Endothelial cell of umbilical vein (primary cell): Measurements from ENCODE around the gene INTS6. TPM values are rescaled to one million over a fixed set of nuclear protein-coding genes. Genes with fewer than 3 reads are reported as not detected.

Experiments
- BruUV-seq: library from RNA; stranded (reverse); fragments of 400-500 nt; replicated peaks from 2 replicates; lab custom pipeline; 2021; lab: Mats Ljungman, UMichigan
- CTCF ChIA-PET: fragments of 300-600, 350-600 bp; sonication (Branson Sonifier 250); formaldehyde crosslinking; loops from one replicate; lab custom pipeline; 2021; ENCODE audit warnings: antibody characterized with exemption, inconsistent platforms; lab: Charles Lee
- POLR2A ChIA-PET: fragments of 300-600, 350-600 bp; sonication (Branson Sonifier 250); formaldehyde crosslinking; loops from one replicate; lab custom pipeline; 2021; ENCODE audit warnings: antibody characterized with exemption, inconsistent platforms; lab: Charles Lee
- DNase-seq: peaks from one replicate; pipeline ENCODE4 v3.0.0-alpha.2; 2011; ENCODE audit warnings: low read depth, low spot score
- FAIRE-seq: peaks from 2 replicates; lab custom pipeline; 2011; peaks lifted over from hg19 to GRCh38; lab: Jason Lieb, UNC
- H2AFZ ChIP-seq: 2 replicates; pipeline ENCODE4 v1.6.0; 2012; ENCODE audit warnings: low read depth, low read length, control low read depth, inconsistent platforms
- H3K27ac ChIP-seq: 2 replicates; pipeline ENCODE4 v1.5.1; 2011; ENCODE audit warnings: low read depth, mild to moderate bottlenecking, control low read depth, low read length, moderate library complexity; ENCODE audit not compliant: insufficient read depth
- H3K27me3 ChIP-seq, 2 experiments: 2 replicates each; pipeline versions ENCODE4 v1.6.0 to v1.6.1; 2011; ENCODE audit warnings: low read length in 2 of 2, mixed read lengths in 1 of 2; ENCODE audit not compliant: control insufficient read depth in 2 of 2, insufficient read depth in 2 of 2
- H3K36me3 ChIP-seq, 2 experiments: 2 replicates in 1 of 2; 3 replicates in 1 of 2; pipeline ENCODE4 v1.5.1; 2011; ENCODE audit warnings: low read length in 2 of 2, mild to moderate bottlenecking in 1 of 2, moderate library complexity in 1 of 2; ENCODE audit not compliant: control insufficient read depth in 2 of 2, insufficient read depth in 2 of 2; ENCODE audit errors: extremely low read depth in 1 of 2
- H3K4me1 ChIP-seq: 3 replicates; pipeline ENCODE4 v1.5.1; 2011; ENCODE audit warnings: mild to moderate bottlenecking, low read length; ENCODE audit not compliant: control insufficient read depth, insufficient read depth; ENCODE audit errors: extremely low read depth
- H3K4me2 ChIP-seq: 2 replicates; pipeline ENCODE4 v1.6.1; 2011; ENCODE audit warnings: low read length, control low read depth, mixed read lengths; ENCODE audit not compliant: insufficient read depth
- H3K4me3 ChIP-seq, 3 experiments: fragments of 200-600 bp in 1 of 3; sonication (generic), shearing (Covaris generic) in 1 of 3; replicated peaks in 1 of 3; 2 replicates each; pipeline ENCODE4 v1.5.1; 2011 to 2016; ENCODE audit warnings: control low read depth in 3 of 3, low read length in 3 of 3, mild to moderate bottlenecking in 2 of 3, inconsistent platforms in 1 of 3, low read depth in 1 of 3, moderate library complexity in 1 of 3; ENCODE audit not compliant: insufficient read depth in 1 of 3
- H3K79me2 ChIP-seq: 2 replicates; pipeline ENCODE4 v1.6.0; 2012; ENCODE audit warnings: low read length, inconsistent platforms; ENCODE audit not compliant: control insufficient read depth, insufficient read depth
- H3K9ac ChIP-seq: replicated peaks from 2 replicates; pipeline ENCODE3; 2011; ENCODE audit warnings: low read length, control low read depth; ENCODE audit not compliant: insufficient read depth; ENCODE audit errors: extremely low read depth
- H3K9me1 ChIP-seq: replicated peaks from 3 replicates; pipeline ENCODE4 v1.6.0; 2011; ENCODE audit warnings: mild to moderate bottlenecking, low read length; ENCODE audit not compliant: control insufficient read depth, insufficient read depth; ENCODE audit errors: extremely low read depth
- H3K9me3 ChIP-seq: replicated peaks from 2 replicates; pipeline ENCODE4 v1.5.1; 2012; ENCODE audit warnings: low read length, inconsistent platforms; ENCODE audit not compliant: control insufficient read depth, insufficient read depth
- H4K20me1 ChIP-seq: replicated peaks from 2 replicates; pipeline ENCODE3; 2011; ENCODE audit warnings: mild to moderate bottlenecking, low read length; ENCODE audit not compliant: control insufficient read depth, insufficient read depth; ENCODE audit errors: extremely low read depth
- CTCF ChIP-seq, 2 donors: IDR thresholded peaks; 1 replicate in 1 of 2; 2 replicates in 1 of 2; pipeline ENCODE4 v1.5.1; 2011; ENCODE audit warnings: low read length in 2 of 2, mild to moderate bottlenecking in 2 of 2, moderate library complexity in 2 of 2, control low read depth in 1 of 2, inconsistent platforms in 1 of 2, low read depth in 1 of 2; ENCODE audit not compliant: insufficient read depth in 1 of 2; ENCODE audit errors: extremely low read depth in 1 of 2
- EZH2 ChIP-seq: IDR thresholded peaks from 2 replicates; pipeline ENCODE4 v1.6.1; 2012; ENCODE audit warnings: borderline replicate concordance, low read depth, mild to moderate bottlenecking, moderate library complexity, low read length, inconsistent platforms; ENCODE audit not compliant: severe bottlenecking
- FOS ChIP-seq: IDR thresholded peaks from 2 replicates; pipeline ENCODE4 v1.6.1; 2011; ENCODE audit warnings: mild to moderate bottlenecking, low read length, moderate library complexity, borderline replicate concordance; ENCODE audit not compliant: insufficient read depth
- GATA2 ChIP-seq: IDR thresholded peaks from 2 replicates; pipeline ENCODE4 v1.7.0; 2011; ENCODE audit warnings: low read depth, mild to moderate bottlenecking, moderate library complexity, mixed read lengths, low read length; ENCODE audit not compliant: insufficient read length, insufficient read depth
- JUN ChIP-seq: IDR thresholded peaks from 2 replicates; pipeline ENCODE4 v1.6.1; 2011; ENCODE audit warnings: borderline replicate concordance, low read depth; ENCODE audit not compliant: insufficient read length, insufficient read depth
- MAX ChIP-seq: IDR thresholded peaks from 2 replicates; pipeline ENCODE4 v1.6.1; 2011; ENCODE audit not compliant: insufficient read depth, insufficient read length
- MYC ChIP-seq: IDR thresholded peaks from one replicate; pipeline ENCODE4 v1.6.1; 2011; ENCODE audit warnings: mild to moderate bottlenecking, low read depth, low read length
- POLR2A ChIP-seq: IDR thresholded peaks from 2 replicates; pipeline ENCODE4 v1.6.1; 2012; ENCODE audit warnings: low read depth, mild to moderate bottlenecking, control low read depth, low read length
- POLR2AphosphoS5 ChIP-seq: IDR thresholded peaks from 2 replicates; pipeline ENCODE4 v1.6.1; 2012; ENCODE audit warnings: low read depth, mild to moderate bottlenecking, control low read depth, low read length, moderate library complexity; ENCODE audit not compliant: insufficient read depth
- dilution Hi-C: fragments of 300-500 bp; cut with MboI; formaldehyde crosslinking; loops from one replicate; pipeline ENCODE4 v1.15.0; 2019; ENCODE audit warnings: low sequenced_read_pairs; ENCODE audit not compliant: extremely low pct_ligation_motif_present
- intact Hi-C: fragments of 100-400 bp; cut with micrococcal nuclease; formaldehyde crosslinking; loops from one replicate; pipeline ENCODE4 v1.10.0; 2022
- polyA plus RNA-seq, 4 experiments: library from polyadenylated mRNA; depleted of rRNA in 3 of 4; stranded (reverse) in 3 of 4; unstranded in 1 of 4; fragments of >200 nt; gene quantifications; 2 replicates each; pipeline versions ENCODE4 v1.2.1 to v1.2.3, GENCODE V29; 2011 to 2012; ENCODE audit warnings: missing spikeins in 1 of 4
- total RNA-seq: library from RNA; stranded (reverse); gene quantifications from 2 replicates; pipeline ENCODE4 v1.2.3, GENCODE V29; 2021

INTS6 gene
- total and polyA plus RNA-seq, 2 donors (not counting 3 experiments of a cell fraction or from before 2014, with no cell fraction given) = 9.5 to 45.4 TPM

GRCh38 chr13:51481656-51482055 is 28.8 kb upstream of the INTS6 start:
- TF ChIP-seq POLR2A = no peak
- TF ChIP-seq MAX = no peak
- no peak for TF ChIP-seq GATA2
- TF ChIP-seq MYC = no peak
- TF ChIP-seq POLR2AphosphoS5 = no peak
- no peak for TF ChIP-seq CTCF (IDR thresholded peaks at IDR 0.05; ENCODE audit: extremely low read depth in 1 of 2, insufficient read depth in 1 of 2, low read depth in 1 of 2, low read length in 2 of 2)
- no peak for TF ChIP-seq FOS
- no peak for TF ChIP-seq JUN
- no peak for TF ChIP-seq EZH2
- no peak for FAIRE-seq

More at GRCh38 chr13:51481656-51482055, 28.8 kb upstream of the INTS6 start:
- H3K79me2 ChIP-seq = no peaks in the 10 kb centered on the region
- no peak overlapping the region for H3K27ac ChIP-seq
- H3K27me3 ChIP-seq = no peaks in the 10 kb centered on the region
- intact Hi-C loops = no loop called here
- no TSS peak for BruUV-seq
- H4K20me1 ChIP-seq = no peaks in the 10 kb centered on the region
- no peak overlapping the region for H2AFZ ChIP-seq
- ChIA-PET POLR2A (no interaction called here), CTCF (no interaction called here)
- H3K4me2 ChIP-seq = no peak overlapping the region
- H3K4me3 ChIP-seq = no peak overlapping the region
- H3K36me3 ChIP-seq = no peaks in the 10 kb centered on the region
- H3K4me1 ChIP-seq = peaks cover 2% of the 10 kb centered on the region
- dilution Hi-C loops = no loop called here
- H3K9me1 ChIP-seq = no peaks in the 10 kb centered on the region
- DNase-seq = no peak
- no peak overlapping the region for H3K9ac ChIP-seq
- no peaks in the 10 kb centered on the region for H3K9me3 ChIP-seq
